Left kidney (tissue), 2 donors: ENCODE results near the gene TEC. TPM values are rescaled to one million over a fixed set of nuclear protein-coding genes. Genes with fewer than 3 reads are reported as not detected.
"Not testable (repeated sequence)": the region's sequence is repeated elsewhere in the genome, so short reads cannot be mapped to it uniquely, and the experiment has no call there.

Experiments used
- DNase-seq: peaks from one replicate; pipeline ENCODE4 v3.0.0-alpha.2; 2013
- polyA plus RNA-seq: library from polyadenylated mRNA; unstranded; fragments of 120-200 nt; gene quantifications from one replicate; pipeline ENCODE4 v1.2.1, GENCODE V29; 2013; ENCODE audit not compliant: insufficient read length

TEC gene
- polyA plus RNA-seq, 1 donor, result 5.5 TPM

DNA sequence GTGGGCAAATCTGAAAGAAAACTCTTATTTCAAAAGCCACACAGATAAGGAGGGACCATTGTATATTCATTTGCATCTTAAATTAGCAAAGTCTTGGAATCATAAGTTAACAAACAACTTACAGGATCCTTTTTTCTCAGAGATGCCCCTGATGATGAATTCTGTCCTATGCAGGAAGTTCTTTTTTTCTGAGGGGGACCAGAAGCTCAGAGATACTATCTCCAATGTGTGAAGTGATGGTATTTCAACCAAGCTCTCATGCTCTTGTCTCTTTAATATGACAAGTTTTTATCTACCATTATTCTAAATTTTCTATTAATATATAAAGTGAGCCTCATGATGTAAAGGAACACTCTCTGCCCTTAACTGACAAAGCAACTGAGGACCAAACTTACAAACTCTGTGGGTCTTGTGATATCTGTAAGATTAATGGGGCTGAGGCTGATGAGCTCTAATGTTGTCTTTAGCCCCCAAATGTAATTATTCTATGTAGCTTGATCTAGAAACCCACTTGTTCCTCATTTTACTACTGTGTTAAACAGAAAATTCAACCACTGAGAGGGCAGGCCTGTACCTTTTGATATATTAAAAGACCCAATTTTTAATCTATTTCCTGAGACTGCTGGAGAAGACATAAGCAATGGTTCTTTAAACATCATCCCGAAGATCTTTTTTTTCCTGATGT is 27.0 kb downstream of the TEC start:
- no peak for DNase-seq

DNA sequence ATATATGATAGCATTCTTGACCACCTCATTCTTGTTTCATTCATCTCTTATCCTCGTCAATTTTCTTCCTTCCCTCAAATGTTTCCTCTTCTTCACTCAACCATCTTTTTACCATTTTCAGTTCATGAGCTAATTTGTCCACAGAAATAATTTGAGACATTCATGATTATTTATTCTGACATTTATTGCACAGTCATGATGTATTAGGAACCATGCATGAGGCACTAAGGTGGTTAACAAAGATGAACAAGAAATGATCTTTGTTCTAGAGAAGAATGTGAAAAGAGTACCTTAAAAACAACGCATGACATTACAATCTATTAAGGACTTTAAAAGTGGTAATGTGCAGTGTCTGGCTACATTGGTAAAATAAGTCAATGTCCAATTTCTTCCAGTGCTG is 27.9 kb downstream of the TEC start:
- no peak for DNase-seq

DNA sequence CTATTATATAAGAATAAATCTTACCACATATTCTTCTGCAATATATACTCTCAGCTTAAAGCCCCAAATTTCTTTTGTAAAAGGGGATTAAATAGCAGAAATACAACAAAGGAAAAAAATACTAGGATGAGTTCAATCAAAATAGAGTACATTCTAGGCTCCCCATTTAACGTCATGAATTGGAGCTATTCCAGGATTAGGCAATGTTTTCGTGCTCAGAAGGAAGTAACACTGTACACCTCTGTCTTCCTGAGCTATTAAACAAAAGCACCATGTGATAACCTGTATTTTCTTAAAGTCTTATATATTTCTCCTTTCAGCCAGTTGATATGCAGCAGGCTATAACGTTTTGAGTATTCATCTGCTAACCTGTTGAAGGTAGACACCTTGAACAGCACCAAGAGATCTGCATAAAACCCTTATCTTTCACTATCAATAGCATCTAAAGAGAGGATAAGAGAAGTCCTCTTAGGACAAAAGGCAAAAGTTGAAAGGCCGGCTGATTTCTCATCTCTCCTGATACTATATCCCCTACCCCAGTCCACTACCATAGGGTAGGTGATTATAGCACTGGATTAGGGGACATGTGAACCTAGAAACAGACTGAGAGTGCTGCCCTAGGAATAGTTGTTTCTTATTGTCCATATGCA is 31.5 kb downstream of the TEC start:
- DNase-seq, result no peak

DNA sequence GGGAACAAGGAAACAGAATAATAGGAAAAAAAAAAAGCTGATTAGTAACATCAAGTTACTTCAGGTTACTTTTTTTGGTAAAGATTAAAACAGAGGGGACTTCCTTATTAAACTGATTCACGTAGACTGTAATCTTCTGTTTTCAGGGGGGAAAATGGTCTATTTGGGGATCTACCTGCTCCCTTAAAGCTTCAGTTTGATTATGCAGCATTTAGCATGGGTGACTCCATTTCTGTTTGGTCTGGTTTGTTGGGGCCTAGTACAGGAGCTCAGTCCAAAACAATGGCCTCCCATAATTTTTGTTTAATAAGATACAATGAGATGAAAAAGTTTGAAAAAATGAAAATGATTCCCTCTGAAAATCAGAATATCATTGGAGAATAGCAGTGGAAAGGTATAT is 34.6 kb downstream of the TEC start:
- no peak for DNase-seq

DNA sequence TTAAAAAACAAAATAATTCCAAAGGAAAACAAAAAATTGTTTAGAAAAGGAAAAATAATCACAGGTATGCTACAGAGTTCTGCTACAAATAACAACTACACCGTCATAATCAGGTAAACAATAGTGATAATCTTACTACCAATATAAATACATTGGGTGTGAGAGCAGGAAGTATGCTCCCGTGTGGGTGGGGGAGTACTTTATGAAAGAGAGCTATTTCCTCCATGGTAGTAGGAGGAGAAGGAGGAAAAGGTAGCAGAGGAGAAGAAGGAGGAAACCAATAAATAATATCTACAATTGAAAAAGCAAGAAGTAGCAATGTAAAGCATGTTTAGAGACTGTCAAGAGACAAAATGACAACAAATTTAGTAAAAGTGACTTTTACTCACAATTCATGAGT is 35.1 kb downstream of the TEC start:
- no peak for DNase-seq

DNA sequence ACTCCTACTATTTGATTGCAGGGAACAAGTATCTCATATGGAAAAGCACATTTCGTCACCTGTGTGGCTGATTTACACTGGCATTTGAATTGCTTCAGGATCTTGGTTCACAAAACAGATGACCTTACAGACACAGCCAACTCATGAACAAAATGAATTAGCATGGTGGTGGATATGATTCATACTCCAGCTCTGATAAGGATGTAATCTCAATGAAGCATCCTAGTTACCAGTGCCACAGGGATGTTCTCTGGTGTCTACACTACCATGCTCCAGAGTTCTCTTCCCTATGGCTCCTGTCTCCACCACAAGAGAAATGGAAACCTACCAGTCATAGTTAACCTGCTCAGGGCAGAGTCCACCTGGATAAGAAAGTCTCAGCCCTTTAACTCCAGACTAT is 40.7 kb downstream of the TEC start:
- DNase-seq, result no peak

DNA sequence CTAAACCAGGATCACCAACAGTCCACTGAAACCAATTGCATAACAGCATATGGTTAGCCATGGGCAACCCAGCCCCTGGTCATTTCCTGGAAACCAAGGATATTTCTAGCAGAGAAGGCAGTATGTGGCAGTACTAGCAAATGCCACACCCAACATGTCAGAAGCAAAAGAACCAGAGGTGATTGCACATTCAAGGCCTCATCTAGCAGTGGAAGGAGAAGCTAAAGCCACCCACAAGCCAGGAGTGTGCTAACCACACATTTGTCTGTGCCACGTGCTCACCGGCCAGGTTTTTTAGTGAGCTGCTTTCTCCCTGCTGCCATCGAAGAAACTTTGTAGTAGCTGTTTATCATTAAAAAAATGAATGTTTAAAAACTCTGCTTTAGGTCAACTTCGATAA is 42.0 kb downstream of the TEC start:
- no peak for DNase-seq

DNA sequence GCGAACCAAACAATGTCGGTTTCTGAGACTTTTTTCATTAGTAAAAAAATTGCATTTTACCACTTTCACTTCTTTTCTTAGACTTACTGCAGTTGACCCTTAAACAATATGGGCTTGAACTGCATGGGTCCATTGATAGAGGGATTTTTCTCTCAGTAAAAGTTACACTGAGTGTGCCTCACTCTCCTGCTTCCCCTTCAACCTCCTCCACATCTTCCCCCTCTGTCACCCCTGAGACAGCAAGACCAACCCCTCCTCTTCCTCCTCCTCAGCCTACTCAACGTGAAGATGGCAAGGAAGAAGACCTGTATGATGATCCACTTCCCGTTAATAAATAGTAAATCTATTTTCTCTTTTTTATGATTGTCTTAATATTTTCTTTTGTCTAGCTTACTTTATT is 43.4 kb downstream of the TEC start:
- no peak for DNase-seq

DNA sequence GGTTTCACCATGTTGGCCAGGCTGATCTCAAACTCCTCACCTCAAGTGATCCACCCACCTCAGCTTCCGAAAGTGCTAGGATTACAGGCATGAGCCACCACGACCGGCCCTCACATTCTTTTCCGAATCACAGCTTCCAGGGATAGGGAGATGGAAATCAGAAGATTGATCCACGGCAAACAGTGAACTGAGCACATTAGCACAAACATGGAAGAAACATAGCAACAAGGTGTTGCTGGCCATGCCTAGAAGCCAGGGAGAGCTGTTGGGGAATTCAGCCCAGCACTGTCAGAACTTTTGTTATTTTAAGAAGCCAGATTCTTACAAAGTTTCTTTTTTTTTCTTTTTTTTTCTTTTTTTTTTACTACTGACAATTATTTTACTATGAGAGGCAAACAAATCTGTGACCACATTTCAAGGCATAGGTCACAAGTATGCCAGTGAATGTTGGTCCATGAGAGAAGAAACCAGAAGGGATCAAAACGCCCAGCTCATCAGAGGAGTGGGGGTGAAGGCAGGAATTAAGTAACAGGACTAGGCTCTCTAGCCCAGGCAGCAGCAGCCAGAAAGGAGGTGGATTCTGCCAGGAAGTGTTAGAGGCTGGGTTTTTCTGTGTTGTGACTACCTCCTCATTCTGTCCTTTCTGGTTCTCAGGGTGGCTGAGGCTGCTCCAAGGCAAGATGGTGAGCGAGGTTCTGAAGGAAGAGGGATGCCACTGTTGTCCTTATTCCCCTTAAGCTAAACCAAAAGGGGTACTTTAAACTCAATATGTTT is 44.1 kb downstream of the TEC start:
- no peak for DNase-seq

DNA sequence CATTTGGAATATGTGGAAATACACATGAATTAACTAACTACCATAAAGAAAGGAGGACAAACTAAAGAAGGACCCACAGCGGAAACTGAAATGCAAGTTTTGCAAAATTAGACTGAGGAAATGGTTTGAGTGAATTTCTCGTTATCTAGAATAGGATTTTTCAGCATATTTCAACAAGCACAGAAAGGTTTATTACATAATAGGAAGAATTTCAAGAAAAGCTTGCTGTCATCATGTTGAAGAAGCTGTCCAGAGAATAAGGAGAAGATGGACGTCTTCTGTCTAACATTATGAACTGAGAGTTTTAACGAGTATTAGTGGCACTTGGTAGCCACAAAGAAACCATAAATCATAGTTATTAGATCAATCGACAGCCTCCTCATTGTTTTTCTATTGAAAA is 45.0 kb downstream of the TEC start:
- no peak for DNase-seq

DNA sequence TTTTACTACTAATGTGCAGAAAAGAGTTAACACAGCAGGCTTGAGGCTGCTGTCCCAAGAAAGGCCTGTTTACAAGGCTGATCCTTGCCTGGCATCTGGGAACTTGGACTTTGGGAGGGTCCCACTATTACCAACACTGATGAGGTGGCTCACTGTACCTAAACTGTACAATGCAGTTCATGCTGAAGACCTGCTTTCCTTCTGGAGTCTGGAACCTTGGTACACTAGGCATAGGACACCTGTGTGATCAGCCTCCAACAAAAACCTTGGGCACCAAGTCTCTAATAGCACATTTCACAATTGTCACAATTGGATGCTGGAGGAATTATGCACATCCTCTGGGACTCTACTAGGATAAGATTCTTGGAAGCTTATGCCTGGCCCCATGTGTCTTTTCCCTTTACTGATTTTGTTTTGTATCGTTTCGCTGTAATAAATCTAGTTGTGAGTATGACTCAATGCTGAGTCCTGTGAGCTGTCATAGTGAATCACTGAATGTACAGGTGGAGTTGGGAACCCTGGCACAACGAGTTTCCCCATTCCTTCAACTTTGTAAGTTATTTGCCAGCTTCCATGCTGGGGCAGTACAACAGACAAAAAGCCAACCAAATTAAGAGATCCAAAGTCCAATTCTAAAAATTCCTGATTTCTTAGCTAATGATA is 45.9 kb downstream of the TEC start:
- DNase-seq, result no peak

DNA sequence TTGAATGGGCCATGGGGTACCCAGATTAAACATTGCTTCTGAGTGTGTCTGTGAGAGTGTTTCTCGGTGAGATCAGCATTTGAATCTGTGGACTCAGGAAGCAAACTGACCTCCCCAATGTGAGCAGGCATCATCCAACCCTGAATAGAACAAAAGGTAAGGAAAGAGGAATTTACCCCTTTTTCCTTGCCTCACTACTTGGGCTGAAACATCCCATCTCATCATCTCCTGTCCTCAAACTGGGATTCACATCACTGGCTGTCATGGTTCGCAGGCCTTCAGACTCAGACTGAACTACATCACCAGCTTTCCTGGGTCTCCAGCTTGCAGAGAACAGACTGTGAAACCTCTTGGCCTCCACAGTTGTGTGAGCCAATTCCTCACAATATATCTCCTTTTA is 47.1 kb downstream of the TEC start:
- DNase-seq, result no peak

DNA sequence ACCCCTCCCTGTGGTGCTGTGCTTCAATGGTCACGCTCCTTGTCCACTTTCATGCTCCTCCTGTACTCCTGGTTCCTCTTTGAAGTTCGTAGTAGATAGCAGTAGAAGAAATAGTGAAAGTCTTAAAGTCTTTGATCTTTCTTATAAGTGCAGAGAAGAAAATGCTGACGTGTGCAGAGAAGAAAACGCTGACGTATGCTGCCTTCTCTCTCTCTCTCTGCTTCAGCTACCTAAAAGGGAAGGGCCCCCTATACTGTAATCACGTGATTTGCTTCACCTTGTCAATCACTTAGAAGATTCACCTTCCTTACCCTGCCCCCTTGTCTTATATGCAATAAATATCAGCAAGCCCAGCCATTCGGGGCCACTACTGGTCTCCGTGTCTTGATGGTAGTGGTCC is 50.2 kb downstream of the TEC start:
- not testable (repeated sequence) for DNase-seq

DNA sequence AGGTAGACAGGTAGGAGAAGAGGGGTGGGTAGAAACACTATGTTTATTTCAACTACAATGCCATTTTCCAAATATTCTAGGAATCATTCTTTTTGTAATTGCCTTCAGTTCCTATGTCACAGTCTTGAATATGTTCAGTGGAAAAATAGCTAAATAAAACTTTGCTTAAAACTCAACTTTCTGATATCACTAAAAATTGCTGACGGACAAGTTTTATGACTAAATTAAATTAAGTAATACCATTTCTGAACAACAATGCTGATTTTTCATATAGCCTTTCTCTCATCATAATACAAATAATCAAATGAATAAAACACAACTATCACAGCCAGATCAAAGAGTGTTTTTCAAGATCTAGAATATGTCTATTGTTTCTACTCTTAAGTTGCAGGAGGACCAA is 53.1 kb downstream of the TEC start:
- no peak for DNase-seq

DNA sequence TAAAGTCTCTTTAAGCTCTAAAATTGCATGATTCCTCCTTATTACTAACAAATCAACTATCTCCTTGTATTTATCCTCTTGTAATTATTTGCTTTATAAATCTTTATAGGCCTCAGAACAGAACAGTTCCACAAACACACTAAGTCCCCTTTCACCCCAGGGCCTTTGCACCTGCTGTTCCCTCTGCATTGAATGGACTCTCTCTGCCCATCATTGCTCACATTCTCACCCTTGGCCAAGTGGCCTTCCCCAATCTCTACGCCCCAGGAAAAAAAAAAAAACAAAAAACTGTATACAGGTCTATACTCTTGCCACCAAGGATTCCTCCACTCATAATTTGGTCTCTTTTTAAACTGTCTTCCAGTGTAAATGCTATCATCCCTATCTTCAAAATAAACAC is 53.7 kb downstream of the TEC start:
- DNase-seq, result no peak

DNA sequence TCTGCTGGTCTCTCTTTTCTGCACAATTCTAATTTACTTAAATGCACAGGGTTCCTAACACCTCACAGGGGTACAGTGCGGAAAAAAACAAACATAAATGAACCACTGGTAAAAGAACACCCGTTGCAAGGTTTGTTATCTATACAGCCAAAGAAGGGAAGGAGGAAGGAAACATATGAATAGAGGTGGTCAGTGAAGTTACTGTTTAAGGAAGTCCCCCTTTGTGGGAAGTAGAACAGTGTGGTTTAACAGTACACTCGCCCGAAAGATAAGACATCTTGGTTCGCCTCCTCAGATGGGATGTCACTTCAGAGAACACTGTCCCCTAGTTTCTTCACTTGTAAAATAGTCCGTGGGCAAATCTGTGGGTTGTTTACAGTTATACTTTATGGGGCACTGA is 57.5 kb downstream of the TEC start:
- DNase-seq, result no peak

DNA sequence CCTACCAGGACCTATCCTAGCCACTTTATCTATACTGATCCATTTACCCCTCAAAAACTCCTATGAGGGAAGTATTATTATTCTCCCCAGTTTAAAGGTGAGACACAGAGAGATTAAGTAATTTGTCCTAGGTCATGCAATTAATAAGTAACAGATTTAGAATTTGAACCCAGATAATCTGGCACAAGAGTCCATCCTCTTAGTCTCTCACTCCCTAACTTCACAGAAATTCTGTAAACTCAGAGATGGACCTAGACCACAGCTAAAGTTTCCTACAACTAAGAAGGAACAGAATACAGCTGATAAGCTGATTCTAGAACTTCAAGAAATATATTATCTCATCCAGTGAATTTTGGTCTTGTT is 58.7 kb downstream of the TEC start:
- DNase-seq, result no peak

DNA sequence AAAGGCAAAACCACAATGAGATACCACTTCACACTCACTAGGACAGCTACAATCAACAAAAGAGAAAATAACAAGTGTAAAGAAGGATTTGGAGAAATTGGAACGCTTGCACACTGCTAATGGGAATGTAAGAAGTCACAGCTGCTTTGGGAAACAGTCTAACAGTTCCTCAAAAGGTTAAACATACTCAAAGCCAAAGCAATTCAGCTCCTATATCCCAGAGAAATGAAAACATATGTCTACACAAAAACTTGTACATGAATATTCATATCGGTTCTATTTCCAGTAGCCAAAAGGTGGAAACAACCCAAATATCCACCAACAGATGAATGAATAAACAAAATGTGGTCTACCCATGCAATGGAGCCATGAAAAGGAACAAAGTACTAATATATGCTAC is 64.0 kb downstream of the TEC start:
- no peak for DNase-seq

DNA sequence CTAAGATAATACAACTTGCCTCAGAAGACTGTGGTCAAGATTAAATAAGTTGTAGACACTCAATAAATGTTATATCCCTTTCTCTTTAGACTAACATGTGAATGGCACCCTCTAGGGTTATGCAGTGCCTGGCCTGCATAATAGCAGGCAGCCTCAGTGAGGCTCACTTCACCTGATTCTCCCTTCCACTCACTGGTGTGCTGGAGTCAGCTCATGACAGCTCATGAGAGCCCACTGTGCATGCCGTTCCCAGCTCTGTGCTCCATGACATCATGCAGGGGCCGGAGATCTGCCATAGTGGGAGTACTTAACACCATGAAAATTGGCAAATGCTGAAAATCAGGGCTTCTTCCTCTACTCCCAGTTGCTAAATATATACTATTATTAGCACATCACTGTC is 64.5 kb downstream of the TEC start:
- DNase-seq, result no peak

DNA sequence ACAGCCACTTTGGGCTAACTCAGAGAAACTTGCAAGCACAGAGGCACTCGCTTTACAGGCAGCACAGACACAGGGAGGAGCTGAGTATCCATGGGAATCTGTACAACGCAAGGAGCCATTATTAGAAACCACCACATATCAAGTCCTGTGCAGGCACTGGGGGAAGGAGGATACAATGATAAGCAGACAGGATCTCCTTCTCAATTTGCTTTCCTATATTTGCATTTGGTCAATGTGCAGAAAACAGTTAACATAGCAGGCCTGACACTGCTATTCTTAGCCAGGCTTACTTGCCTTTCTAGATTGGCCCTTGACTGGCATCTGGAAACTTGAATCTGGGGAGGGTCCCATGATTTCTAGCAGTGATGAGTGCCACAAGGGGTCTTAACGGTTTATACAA is 65.8 kb downstream of the TEC start:
- DNase-seq, result no peak

DNA sequence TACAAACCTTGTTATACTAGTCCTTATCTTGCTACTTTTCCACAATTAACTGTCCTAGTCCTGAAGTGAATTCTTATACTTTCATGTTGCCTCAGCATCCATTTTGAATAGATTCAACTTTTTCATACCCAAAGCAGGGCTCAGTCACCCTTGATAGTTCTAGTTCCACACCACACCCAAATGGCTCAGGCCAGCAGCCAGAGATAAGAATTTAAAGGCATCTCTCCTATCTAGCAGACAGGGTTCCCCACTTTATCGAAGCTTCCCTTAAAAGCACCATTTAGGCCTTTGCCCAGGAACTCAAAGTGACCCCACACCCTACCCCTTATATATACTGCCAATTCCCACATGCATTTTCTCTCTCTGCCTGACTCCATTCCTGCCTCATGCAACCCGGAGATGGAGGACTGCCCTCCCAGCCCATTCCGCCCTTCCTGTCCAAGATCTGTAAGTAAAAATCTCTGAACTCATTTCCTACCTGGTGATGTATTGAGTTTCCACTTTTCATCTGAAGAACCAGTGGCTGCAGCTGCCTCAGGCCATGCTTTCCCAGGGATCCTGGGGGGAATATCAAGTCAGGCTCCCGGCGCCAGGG is 71.9 kb downstream of the TEC start:
- DNase-seq, result no peak

DNA sequence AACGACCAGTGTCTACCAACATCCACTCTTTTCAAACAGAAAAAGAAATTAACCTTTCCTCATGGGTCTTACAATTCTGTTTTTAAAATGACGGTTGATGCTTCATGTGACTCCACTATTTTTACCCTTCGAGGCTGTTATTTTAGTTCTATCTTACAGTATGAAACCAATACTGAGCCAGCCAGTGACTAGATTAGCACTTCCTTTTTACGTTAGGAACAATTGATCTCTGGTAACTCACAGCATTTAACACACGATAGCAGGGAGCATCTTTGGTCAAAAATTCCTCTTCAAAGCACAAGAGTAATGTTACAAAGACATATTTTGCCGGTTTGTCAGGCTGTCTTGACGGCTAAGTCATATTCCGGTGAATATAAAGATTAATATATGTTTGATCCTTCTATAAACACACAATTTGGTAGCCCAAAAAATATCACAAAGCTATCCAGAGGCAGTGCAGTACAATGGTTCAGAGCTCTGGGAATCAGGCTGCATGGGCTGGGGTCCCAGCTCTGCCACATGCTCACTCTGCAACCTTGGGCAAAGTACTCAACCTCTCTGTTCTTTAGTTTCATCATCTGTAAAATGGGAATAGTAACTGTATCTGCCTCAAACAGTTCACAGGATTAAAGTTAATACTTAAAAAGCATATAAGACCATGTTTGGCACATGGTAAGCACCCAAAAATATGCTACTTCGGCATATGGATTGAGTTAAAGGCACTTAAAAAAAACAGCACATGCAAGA is 72.7 kb downstream of the TEC start:
- no peak for DNase-seq
